ENCODE measurements around the gene THADA.

DNA sequence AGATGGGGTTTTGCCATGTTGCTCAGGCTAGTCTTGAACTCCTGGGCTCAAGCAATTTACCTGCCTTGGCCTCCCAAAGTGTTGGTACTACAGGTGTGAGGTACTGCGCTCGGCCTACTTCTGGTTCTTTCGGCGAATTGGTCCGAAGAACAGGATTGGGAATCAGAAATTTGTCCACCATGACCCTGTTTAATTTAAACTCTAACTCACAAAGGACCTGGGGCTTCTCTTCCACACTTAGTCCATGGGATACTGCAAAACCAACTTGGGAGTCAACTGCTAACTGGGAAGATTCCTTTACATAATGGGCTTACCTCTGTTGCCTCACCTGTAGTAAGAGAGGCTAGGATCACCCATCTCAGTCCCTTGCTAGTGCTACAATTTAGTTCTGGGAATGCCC, 289.6 kb downstream of the THADA start:
- TF ChIP-seq, protein P1, sequence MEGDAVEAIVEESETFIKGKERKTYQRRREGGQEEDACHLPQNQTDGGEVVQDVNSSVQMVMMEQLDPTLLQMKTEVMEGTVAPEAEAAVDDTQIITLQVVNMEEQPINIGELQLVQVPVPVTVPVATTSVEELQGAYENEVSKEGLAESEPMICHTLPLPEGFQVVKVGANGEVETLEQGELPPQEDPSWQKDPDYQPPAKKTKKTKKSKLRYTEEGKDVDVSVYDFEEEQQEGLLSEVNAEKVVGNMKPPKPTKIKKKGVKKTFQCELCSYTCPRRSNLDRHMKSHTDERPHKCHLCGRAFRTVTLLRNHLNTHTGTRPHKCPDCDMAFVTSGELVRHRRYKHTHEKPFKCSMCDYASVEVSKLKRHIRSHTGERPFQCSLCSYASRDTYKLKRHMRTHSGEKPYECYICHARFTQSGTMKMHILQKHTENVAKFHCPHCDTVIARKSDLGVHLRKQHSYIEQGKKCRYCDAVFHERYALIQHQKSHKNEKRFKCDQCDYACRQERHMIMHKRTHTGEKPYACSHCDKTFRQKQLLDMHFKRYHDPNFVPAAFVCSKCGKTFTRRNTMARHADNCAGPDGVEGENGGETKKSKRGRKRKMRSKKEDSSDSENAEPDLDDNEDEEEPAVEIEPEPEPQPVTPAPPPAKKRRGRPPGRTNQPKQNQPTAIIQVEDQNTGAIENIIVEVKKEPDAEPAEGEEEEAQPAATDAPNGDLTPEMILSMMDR (optimal IDR thresholded peaks at IDR 0.05 in 1 of 3, IDR thresholded peaks at IDR 0.05 in 1 of 3, conservative IDR thresholded peaks at IDR 0.05 in 1 of 3; ENCODE audit: extremely low read depth in 1 of 3, insufficient read depth in 2 of 3, low read length in 3 of 3) = no peak
- TF ChIP-seq EZH2 (IDR thresholded peaks at IDR 0.05; ENCODE audit: low read length) = no peak

All from keratinocyte (primary cell).